HCT116 (cell line): ENCODE data around the gene C1QTNF12. TPM values are rescaled to one million over a fixed set of nuclear protein-coding genes. Genes with fewer than 3 reads are reported as not detected.
A peak's percentile ranks its signal among the peaks of the same experiment; 100 is the strongest.

Source experiments
- ATAC-seq: fragments of 200-7000 bp; cut with Tn5 transposase; 2 replicates; pipeline ENCODE4 v1.9.1; 2020; ENCODE audit warnings: mild to moderate bottlenecking, moderate library complexity
- BruUV-seq: library from RNA; stranded (reverse); fragments of 400-500 nt; replicated peaks from 2 replicates; lab custom pipeline; 2021; lab: Mats Ljungman, UMichigan
- CTCF ChIA-PET: fragments of 300-600 bp; sonication (Branson Sonifier 250); formaldehyde crosslinking; loops from one replicate; lab custom pipeline; 2021; ENCODE audit warnings: antibody characterized with exemption; lab: Charles Lee
- POLR2A ChIA-PET: fragments of 300-600, 350-600 bp; sonication (Branson Sonifier 250); formaldehyde crosslinking; loops from one replicate; lab custom pipeline; 2021; ENCODE audit warnings: antibody characterized with exemption; lab: Charles Lee
- RAD21 ChIA-PET, 2 experiments: fragments of 300-600 bp; sonication (Branson Sonifier 250); formaldehyde crosslinking; loops; one replicate each; lab custom pipeline; 2023; ENCODE audit warnings: low total read pairs in 2 of 2; ENCODE audit not compliant: uncharacterized antibody in 2 of 2, unreplicated experiment in 2 of 2, low non-redundant PET in 1 of 2; lab: Charles Lee
- DNase-seq: peaks from one replicate; pipeline ENCODE4 v3.0.0-alpha.2; 2010; ENCODE audit warnings: low read depth, low spot score
- H2AFZ ChIP-seq: fragments of 200-600 bp; shearing (Covaris generic), sonication (generic); 2 replicates; pipeline ENCODE4 v1.6.1; 2017; ENCODE audit warnings: low read depth, mixed run types, mixed read lengths, antibody characterized with exemption, low read length; ENCODE audit not compliant: poor library complexity, severe bottlenecking
- H3K27ac ChIP-seq: 2 replicates; pipeline ENCODE4 v1.5.1; 2012; ENCODE audit warnings: low read depth, low read length
- H3K27me3 ChIP-seq: fragments of 200-600 bp; sonication (generic); 2 replicates; pipeline ENCODE4 v1.6.1; 2016; ENCODE audit warnings: mixed run types, low read length, mixed read lengths; ENCODE audit not compliant: insufficient read depth
- H3K36me3 ChIP-seq, 2 experiments: fragments of 200-500 bp in 1 of 2; fragments of 200-600 bp in 1 of 2; sonication (Bioruptor generic) in 1 of 2; sonication (generic) in 1 of 2; 2 replicates each; pipeline versions ENCODE4 v1.5.1 to v1.6.1; 2014 to 2016; ENCODE audit warnings: low read length in 2 of 2, inconsistent platforms in 1 of 2, mixed read lengths in 1 of 2, mixed run types in 1 of 2; ENCODE audit not compliant: insufficient read depth in 2 of 2, control insufficient read depth in 1 of 2
- H3K4me1 ChIP-seq, 2 experiments: fragments of 200-600 bp in 1 of 2; sonication (generic) in 1 of 2; 2 replicates each; pipeline versions ENCODE4 v1.5.1 to v1.6.1; 2012 to 2017; ENCODE audit warnings: low read length in 2 of 2, inconsistent platforms in 1 of 2, mild to moderate bottlenecking in 1 of 2, mixed read lengths in 1 of 2, mixed run types in 1 of 2, moderate library complexity in 1 of 2; ENCODE audit not compliant: insufficient read depth in 2 of 2, control insufficient read depth in 1 of 2
- H3K4me2 ChIP-seq: fragments of 200-600 bp; sonication (generic); 2 replicates; pipeline ENCODE4 v1.6.1; 2017; ENCODE audit warnings: mixed run types, low read length, mixed read lengths
- H3K4me3 ChIP-seq, 2 experiments: fragments of 200-600 bp in 1 of 2; sonication (generic) in 1 of 2; replicated peaks in 1 of 2; 2 replicates each; pipeline ENCODE4 v1.5.1; 2011 to 2016; ENCODE audit warnings: low read length in 2 of 2, control low read depth in 1 of 2, low read depth in 1 of 2, mild to moderate bottlenecking in 1 of 2, mixed read lengths in 1 of 2, mixed run types in 1 of 2
- H3K79me2 ChIP-seq: fragments of 200-600 bp; sonication (generic); 2 replicates; pipeline ENCODE4 v1.6.1; 2017; ENCODE audit warnings: mild to moderate bottlenecking, mixed run types, low read length, moderate library complexity, mixed read lengths; ENCODE audit not compliant: insufficient read depth
- H3K9ac ChIP-seq: fragments of 200-600 bp; sonication (generic); 2 replicates; pipeline ENCODE4 v1.6.1; 2016; ENCODE audit warnings: low read length, mixed read lengths
- H3K9me2 ChIP-seq: fragments of 200-600 bp; sonication (generic), shearing (Covaris generic); 2 replicates; pipeline ENCODE4 v1.6.1; 2017; ENCODE audit warnings: mixed run types, mild to moderate bottlenecking, moderate library complexity; ENCODE audit not compliant: insufficient read depth
- H3K9me3 ChIP-seq, 2 experiments: fragments of 200-500 bp in 1 of 2; fragments of 200-600 bp in 1 of 2; sonication (Bioruptor generic) in 1 of 2; sonication (generic) in 1 of 2; 2 replicates each; pipeline ENCODE4 v1.6.1; 2014 to 2017; ENCODE audit warnings: low read length in 2 of 2, mixed read lengths in 2 of 2, inconsistent platforms in 1 of 2, low read depth in 1 of 2, mild to moderate bottlenecking in 1 of 2, mixed run types in 1 of 2, moderate library complexity in 1 of 2; ENCODE audit not compliant: control insufficient read depth in 1 of 2, insufficient read depth in 1 of 2
- H4K20me1 ChIP-seq: fragments of 200-600 bp; sonication (generic), shearing (Covaris generic); 2 replicates; pipeline ENCODE4 v1.6.1; 2017; ENCODE audit warnings: mixed run types, mild to moderate bottlenecking, moderate library complexity; ENCODE audit not compliant: insufficient read depth
- CBX3 ChIP-seq: IDR thresholded peaks from 2 replicates; pipeline ENCODE4 v1.6.1; 2012; ENCODE audit warnings: low read depth
- CEBPB ChIP-seq: IDR thresholded peaks from 2 replicates; pipeline ENCODE4 v1.6.1; 2012; ENCODE audit warnings: low read depth
- EGR1 ChIP-seq: IDR thresholded peaks from 2 replicates; pipeline ENCODE4 v1.6.1; 2012; ENCODE audit warnings: low read depth
- ELF1 ChIP-seq: IDR thresholded peaks from 2 replicates; pipeline ENCODE4 v1.6.1; 2012; ENCODE audit warnings: low read depth, borderline replicate concordance
- EZH2 ChIP-seq: fragments of 200-600 bp; sonication (generic); IDR thresholded peaks from 2 replicates; pipeline ENCODE4 v1.6.1; 2017; ENCODE audit warnings: antibody characterized with exemption, mixed run types
- EZH2phosphoT487 ChIP-seq: fragments of 200-600 bp; IDR thresholded peaks from 2 replicates; pipeline ENCODE4 v1.6.1; 2018; ENCODE audit warnings: antibody characterized with exemption, borderline replicate concordance
- JUND ChIP-seq: IDR thresholded peaks from 2 replicates; pipeline ENCODE4 v1.6.1; 2012
- POLR2A ChIP-seq: IDR thresholded peaks from 2 replicates; pipeline ENCODE4 v1.7.0; 2011; ENCODE audit warnings: borderline replicate concordance; ENCODE audit not compliant: insufficient read depth, insufficient read length; ENCODE audit errors: extremely low read depth
- POLR2AphosphoS5 ChIP-seq: IDR thresholded peaks from 2 replicates; pipeline ENCODE4 v1.6.1; 2011; ENCODE audit warnings: mild to moderate bottlenecking, low read depth, low read length, moderate library complexity
- SIN3A ChIP-seq: IDR thresholded peaks from 2 replicates; pipeline ENCODE4 v1.6.1; 2012; ENCODE audit warnings: low read depth
- SRF ChIP-seq: IDR thresholded peaks from 2 replicates; pipeline ENCODE4 v1.6.1; 2012; ENCODE audit warnings: low read depth
- TCF7L2 ChIP-seq: IDR thresholded peaks from 2 replicates; pipeline ENCODE4 v1.7.0; 2011; ENCODE audit warnings: borderline replicate concordance, inconsistent platforms; ENCODE audit not compliant: insufficient read depth, insufficient read length; ENCODE audit errors: extremely low read depth
- YY1 ChIP-seq: IDR thresholded peaks from 2 replicates; pipeline ENCODE4 v1.6.1; 2011; ENCODE audit warnings: low read length, low read depth, moderate library complexity, mild to moderate bottlenecking; ENCODE audit not compliant: insufficient replicate concordance; ENCODE audit errors: extremely low read depth
- ZFX ChIP-seq: fragments of 450-650 bp; IDR thresholded peaks from 2 replicates; pipeline ENCODE4 v1.6.1; 2017
- intact Hi-C: fragments of 100-400 bp; cut with micrococcal nuclease; formaldehyde crosslinking; loops from 2 replicates; pipeline ENCODE4 v1.10.0; 2022
- total RNA-seq: library from RNA; stranded (reverse); gene quantifications from one replicate; pipeline ENCODE4 v1.2.1, GENCODE V29; 2021; ENCODE audit not compliant: unreplicated experiment
- TF ChIP-seq, protein P1 (sequence below), 3 experiments: fragments of 200-600 bp in 1 of 3; sonication (generic) in 1 of 3; IDR thresholded peaks in 2 of 3; conservative IDR thresholded peaks in 1 of 3; 2 replicates each; pipeline ENCODE4 v1.5.1; 2012 to 2017; ENCODE audit warnings: low read depth in 2 of 3, low read length in 2 of 3, antibody characterized with exemption in 1 of 3, borderline replicate concordance in 1 of 3, control low read depth in 1 of 3, mild to moderate bottlenecking in 1 of 3, mixed read lengths in 1 of 3, mixed run types in 1 of 3, moderate library complexity in 1 of 3; ENCODE audit not compliant: insufficient read depth in 1 of 3
- TF ChIP-seq, protein P2 (sequence below): IDR thresholded peaks from 2 replicates; pipeline ENCODE4 v1.6.1; 2011; ENCODE audit warnings: mild to moderate bottlenecking, low read length, moderate library complexity; ENCODE audit not compliant: insufficient replicate concordance; ENCODE audit errors: extremely low read depth
- TF ChIP-seq, protein P3 (sequence below): IDR thresholded peaks from 2 replicates; pipeline ENCODE4 v1.6.1; 2012

Gene C1QTNF12
- total RNA-seq, 1 experiment from 2014 or later: 6.9 TPM

DNA sequence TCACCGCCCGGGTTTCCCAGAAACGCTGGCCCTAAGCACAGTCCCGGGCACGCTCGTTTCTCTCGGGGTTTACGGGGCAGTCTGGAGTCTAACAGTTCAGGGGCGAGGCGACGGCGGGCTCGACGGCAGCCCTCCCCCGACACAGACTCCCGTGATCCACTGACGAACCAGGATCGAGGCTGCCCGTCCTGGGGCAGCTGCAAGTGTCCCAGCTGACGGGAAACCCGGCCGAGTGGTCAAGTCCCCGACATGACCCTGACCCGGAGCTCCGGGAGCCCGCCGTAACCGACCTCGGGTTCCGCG lies 26.6 kb upstream of the C1QTNF12 start:
- no peak overlapping the region for H2AFZ ChIP-seq
- ChIA-PET RAD21 (interaction anchor here in 1 of 2 experiments (0.6 to 1.0 kb wide), 3 partner anchors 18 to 201 kb away, joined by 3 to 4 read pairs (median 3); no protein-coding TSS in a partner anchor), CTCF (no interaction called here), POLR2A (interaction anchor here (0.6 to 1.2 kb wide), 3 partner anchors 10 to 260 kb away, joined by 4 to 5 read pairs (median 4); partner anchors contain the start of gene ISG15)
- TF ChIP-seq SIN3A (no peak), CBX3 (no peak), JUND (no peak), ELF1 (no peak), EGR1 (no peak), EZH2phosphoT487 (no peak), ZFX (no peak), YY1 (no peak), EZH2 (no peak), POLR2A (no peak), CEBPB (no peak), TCF7L2 (no peak), SRF (no peak), POLR2AphosphoS5 (no peak)
- TF ChIP-seq, protein P1, sequence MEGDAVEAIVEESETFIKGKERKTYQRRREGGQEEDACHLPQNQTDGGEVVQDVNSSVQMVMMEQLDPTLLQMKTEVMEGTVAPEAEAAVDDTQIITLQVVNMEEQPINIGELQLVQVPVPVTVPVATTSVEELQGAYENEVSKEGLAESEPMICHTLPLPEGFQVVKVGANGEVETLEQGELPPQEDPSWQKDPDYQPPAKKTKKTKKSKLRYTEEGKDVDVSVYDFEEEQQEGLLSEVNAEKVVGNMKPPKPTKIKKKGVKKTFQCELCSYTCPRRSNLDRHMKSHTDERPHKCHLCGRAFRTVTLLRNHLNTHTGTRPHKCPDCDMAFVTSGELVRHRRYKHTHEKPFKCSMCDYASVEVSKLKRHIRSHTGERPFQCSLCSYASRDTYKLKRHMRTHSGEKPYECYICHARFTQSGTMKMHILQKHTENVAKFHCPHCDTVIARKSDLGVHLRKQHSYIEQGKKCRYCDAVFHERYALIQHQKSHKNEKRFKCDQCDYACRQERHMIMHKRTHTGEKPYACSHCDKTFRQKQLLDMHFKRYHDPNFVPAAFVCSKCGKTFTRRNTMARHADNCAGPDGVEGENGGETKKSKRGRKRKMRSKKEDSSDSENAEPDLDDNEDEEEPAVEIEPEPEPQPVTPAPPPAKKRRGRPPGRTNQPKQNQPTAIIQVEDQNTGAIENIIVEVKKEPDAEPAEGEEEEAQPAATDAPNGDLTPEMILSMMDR (IDR thresholded peaks at IDR 0.05 in 2 of 3, conservative IDR thresholded peaks at IDR 0.05 in 1 of 3; ENCODE audit: borderline replicate concordance in 1 of 3, insufficient read depth in 1 of 3, low read depth in 2 of 3, low read length in 2 of 3): no peak
- TF ChIP-seq, protein P2, sequence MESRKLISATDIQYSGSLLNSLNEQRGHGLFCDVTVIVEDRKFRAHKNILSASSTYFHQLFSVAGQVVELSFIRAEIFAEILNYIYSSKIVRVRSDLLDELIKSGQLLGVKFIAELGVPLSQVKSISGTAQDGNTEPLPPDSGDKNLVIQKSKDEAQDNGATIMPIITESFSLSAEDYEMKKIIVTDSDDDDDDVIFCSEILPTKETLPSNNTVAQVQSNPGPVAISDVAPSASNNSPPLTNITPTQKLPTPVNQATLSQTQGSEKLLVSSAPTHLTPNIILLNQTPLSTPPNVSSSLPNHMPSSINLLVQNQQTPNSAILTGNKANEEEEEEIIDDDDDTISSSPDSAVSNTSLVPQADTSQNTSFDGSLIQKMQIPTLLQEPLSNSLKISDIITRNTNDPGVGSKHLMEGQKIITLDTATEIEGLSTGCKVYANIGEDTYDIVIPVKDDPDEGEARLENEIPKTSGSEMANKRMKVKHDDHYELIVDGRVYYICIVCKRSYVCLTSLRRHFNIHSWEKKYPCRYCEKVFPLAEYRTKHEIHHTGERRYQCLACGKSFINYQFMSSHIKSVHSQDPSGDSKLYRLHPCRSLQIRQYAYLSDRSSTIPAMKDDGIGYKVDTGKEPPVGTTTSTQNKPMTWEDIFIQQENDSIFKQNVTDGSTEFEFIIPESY: no peak
- TF ChIP-seq, protein P3, sequence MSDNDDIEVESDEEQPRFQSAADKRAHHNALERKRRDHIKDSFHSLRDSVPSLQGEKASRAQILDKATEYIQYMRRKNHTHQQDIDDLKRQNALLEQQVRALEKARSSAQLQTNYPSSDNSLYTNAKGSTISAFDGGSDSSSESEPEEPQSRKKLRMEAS: no peak
- peak overlapping the region; percentile 93 for H3K4me2 ChIP-seq
- H4K20me1 ChIP-seq: no peaks in the 10 kb centered on the region
- H3K4me3 ChIP-seq: peak overlapping the region; percentile 87 to 95
- no TSS peak for BruUV-seq
- H3K4me1 ChIP-seq: peaks cover 15 to 34% of the 10 kb centered on the region in 2 experiments; a peak in 3 of 4 replicates
- H3K36me3 ChIP-seq: peaks cover 0 to 4% of the 10 kb centered on the region in 2 experiments; a peak in 1 of 4 replicates
- no peaks in the 10 kb centered on the region for H3K9me3 ChIP-seq
- peak overlapping the region; percentile 95 for H3K9ac ChIP-seq
- intact Hi-C loops: no loop called here
- ATAC-seq (peak; percentile 1), DNase-seq (no peak)
- H3K27me3 ChIP-seq: no peaks in the 10 kb centered on the region
- H3K9me2 ChIP-seq: no peaks in the 10 kb centered on the region
- H3K27ac ChIP-seq: peak overlapping the region; percentile 94
- H3K79me2 ChIP-seq: peaks cover 48% of the 10 kb centered on the region
